H9 (cell line): ENCODE results near the gene ROBO2. TPM values are rescaled to one million over a fixed set of nuclear protein-coding genes. Genes with fewer than 3 reads are reported as not detected.

Source experiments
- DNase-seq: peaks from one replicate; pipeline ENCODE4 v3.0.0-alpha.2; 2017
- H2AFZ ChIP-seq: one replicate; pipeline ENCODE4 v1.6.1; 2013; ENCODE audit warnings: mild to moderate bottlenecking, low read length, control low read depth, moderate library complexity
- H2AK5ac ChIP-seq: 2 replicates; pipeline ENCODE4 v1.6.1; 2013; ENCODE audit warnings: low read length, control low read depth, mixed read lengths; ENCODE audit not compliant: insufficient read length
- H2BK120ac ChIP-seq: one replicate; pipeline ENCODE4 v1.6.1; 2013; ENCODE audit warnings: low read depth, mild to moderate bottlenecking, low read length, control low read depth, inconsistent platforms; ENCODE audit not compliant: poor library complexity, severe bottlenecking
- H2BK12ac ChIP-seq: 2 replicates; pipeline ENCODE4 v1.6.1; 2013; ENCODE audit warnings: low read length, control low read depth, mixed read lengths, low read depth; ENCODE audit not compliant: insufficient read length
- H2BK15ac ChIP-seq: 2 replicates; pipeline ENCODE4 v1.6.1; 2013; ENCODE audit warnings: low read depth, low read length, control low read depth
- H2BK20ac ChIP-seq: one replicate; pipeline ENCODE4 v1.6.1; 2013; ENCODE audit warnings: low read depth, mild to moderate bottlenecking, low read length, control low read depth, inconsistent platforms; ENCODE audit not compliant: poor library complexity, severe bottlenecking
- H2BK5ac ChIP-seq: 2 replicates; pipeline ENCODE4 v1.6.1; 2013; ENCODE audit warnings: low read length, control low read depth, mixed read lengths; ENCODE audit not compliant: insufficient read length
- H3K14ac ChIP-seq: 2 replicates; pipeline ENCODE4 v1.6.1; 2013; ENCODE audit warnings: low read length, control low read depth; ENCODE audit not compliant: insufficient read depth
- H3K18ac ChIP-seq: 2 replicates; pipeline ENCODE4 v1.6.1; 2013; ENCODE audit warnings: low read depth, mild to moderate bottlenecking, mixed read lengths, low read length, control low read depth; ENCODE audit not compliant: insufficient read length
- H3K23ac ChIP-seq: 2 replicates; pipeline ENCODE4 v1.6.1; 2013; ENCODE audit warnings: low read length, control low read depth, mixed read lengths, low read depth; ENCODE audit not compliant: insufficient read length
- H3K23me2 ChIP-seq: 2 replicates; pipeline ENCODE4 v1.6.1; 2013; ENCODE audit warnings: low read depth, mild to moderate bottlenecking, mixed read lengths, low read length, control low read depth; ENCODE audit not compliant: insufficient read length, poor library complexity, severe bottlenecking
- H3K27ac ChIP-seq: 2 replicates; pipeline ENCODE4 v1.5.1; 2013; ENCODE audit warnings: low read length, control low read depth, mixed read lengths, low read depth; ENCODE audit not compliant: insufficient read length
- H3K27me3 ChIP-seq: 2 replicates; pipeline ENCODE4 v1.6.1; 2013; ENCODE audit warnings: low read length, control low read depth, inconsistent platforms; ENCODE audit not compliant: insufficient read depth
- H3K4ac ChIP-seq: 2 replicates; pipeline ENCODE4 v1.6.1; 2013; ENCODE audit warnings: low read depth, mild to moderate bottlenecking, control low read depth, inconsistent platforms, low read length, moderate library complexity
- H3K4me1 ChIP-seq: 2 replicates; pipeline ENCODE4 v1.6.1; 2013; ENCODE audit warnings: low read length, control low read depth, inconsistent platforms; ENCODE audit not compliant: insufficient read depth
- H3K4me2 ChIP-seq: 2 replicates; pipeline ENCODE4 v1.6.1; 2013; ENCODE audit warnings: low read length, control low read depth, mixed read lengths; ENCODE audit not compliant: insufficient read length, insufficient read depth
- H3K56ac ChIP-seq: 2 replicates; pipeline ENCODE4 v1.6.1; 2013; ENCODE audit warnings: low read depth, mild to moderate bottlenecking, mixed read lengths, low read length, control low read depth; ENCODE audit not compliant: insufficient read length
- H3K79me1 ChIP-seq: 2 replicates; pipeline ENCODE4 v1.6.1; 2013; ENCODE audit warnings: low read depth, mild to moderate bottlenecking, moderate library complexity, low read length, control low read depth, inconsistent platforms; ENCODE audit not compliant: insufficient read depth, poor library complexity, severe bottlenecking
- H3K79me2 ChIP-seq: 2 replicates; pipeline ENCODE4 v1.6.1; 2013; ENCODE audit warnings: low read length, control low read depth, inconsistent platforms; ENCODE audit not compliant: insufficient read depth
- H3K9ac ChIP-seq: 2 replicates; pipeline ENCODE4 v1.6.1; 2013; ENCODE audit warnings: low read length, control low read depth, mixed read lengths; ENCODE audit not compliant: insufficient read length; ENCODE audit errors: extremely low read depth
- H3K9me3 ChIP-seq: one replicate; pipeline ENCODE4 v1.6.1; 2013; ENCODE audit warnings: low read depth, low read length, inconsistent platforms; ENCODE audit not compliant: control insufficient read depth
- H3T11ph ChIP-seq: one replicate; pipeline ENCODE4 v1.6.1; 2013; ENCODE audit warnings: mild to moderate bottlenecking, low read length, control low read depth, inconsistent platforms
- H4K20me1 ChIP-seq: one replicate; pipeline ENCODE4 v1.6.1; 2013; ENCODE audit not compliant: control insufficient read depth, insufficient read length, insufficient read depth
- H4K5ac ChIP-seq: 2 replicates; pipeline ENCODE4 v1.6.1; 2013; ENCODE audit warnings: low read depth, mild to moderate bottlenecking, mixed read lengths, low read length, control low read depth; ENCODE audit not compliant: insufficient read length
- H4K8ac ChIP-seq: replicated peaks from 2 replicates; pipeline ENCODE4 v1.6.1; 2013; ENCODE audit warnings: low read length, control low read depth, mixed read lengths, low read depth; ENCODE audit not compliant: insufficient read length
- H4K91ac ChIP-seq: 2 replicates; pipeline ENCODE4 v1.6.1; 2013; ENCODE audit warnings: low read depth, mild to moderate bottlenecking, moderate library complexity, mixed read lengths, low read length, control low read depth; ENCODE audit not compliant: insufficient read length
- H3K27ac Mint-ChIP-seq, 3 experiments: 2 replicates in 2 of 3; 3 replicates in 1 of 3; pipeline ENCODE4 v1.8.0; 2020 to 2021; ENCODE audit warnings: mixed read lengths in 3 of 3, mild to moderate bottlenecking in 1 of 3, moderate library complexity in 1 of 3
- H3K27me3 Mint-ChIP-seq: 2 replicates; pipeline ENCODE4 v1.8.0; 2021; ENCODE audit warnings: low read depth, mild to moderate bottlenecking, moderate library complexity, mixed read lengths
- H3K36me3 Mint-ChIP-seq, 3 experiments: 2 replicates in 2 of 3; 3 replicates in 1 of 3; pipeline ENCODE4 v1.8.0; 2020 to 2021; ENCODE audit warnings: low read depth in 3 of 3, mixed read lengths in 3 of 3; ENCODE audit not compliant: insufficient read depth in 1 of 3
- H3K4me1 Mint-ChIP-seq, 2 experiments: 2 replicates each; pipeline ENCODE4 v1.8.0; 2020; ENCODE audit warnings: mixed read lengths in 2 of 2
- H3K4me3 Mint-ChIP-seq, 2 experiments: 2 replicates in 1 of 2; 3 replicates in 1 of 2; pipeline ENCODE4 v1.8.0; 2020 to 2021; ENCODE audit warnings: mild to moderate bottlenecking in 2 of 2, mixed read lengths in 2 of 2, moderate library complexity in 1 of 2
- H3K9me3 Mint-ChIP-seq, 2 experiments: 2 replicates in 1 of 2; 3 replicates in 1 of 2; pipeline ENCODE4 v1.8.0; 2020; ENCODE audit warnings: mild to moderate bottlenecking in 2 of 2, mixed read lengths in 2 of 2, moderate library complexity in 1 of 2
- CTCF ChIP-seq: fragments of 200-600 bp; sonication (generic); conservative IDR thresholded peaks from 3 replicates; pipeline ENCODE4 v1.8.0; 2021; ENCODE audit warnings: antibody characterized with exemption, mild to moderate bottlenecking
- WGBS: extraction: QIAGEN DNeasy Blood & Tissue Kit; methylation state at CpG from one replicate; pipeline ENCODE4 v1.1.7; 2013; ENCODE audit warnings: missing lambda C conversion rate, low lambda C conversion rate, mixed read lengths; ENCODE audit not compliant: insufficient read length; ENCODE audit errors: extremely low coverage; 5-methylcytosine and 5-hydroxymethylcytosine counted together
- total RNA-seq: library from RNA; stranded (reverse); gene quantifications from 2 replicates; pipeline ENCODE4 v1.2.1, GENCODE V29; 2021

Gene ROBO2
- total RNA-seq, 1 experiment from 2014 or later = 2.3 TPM

DNA sequence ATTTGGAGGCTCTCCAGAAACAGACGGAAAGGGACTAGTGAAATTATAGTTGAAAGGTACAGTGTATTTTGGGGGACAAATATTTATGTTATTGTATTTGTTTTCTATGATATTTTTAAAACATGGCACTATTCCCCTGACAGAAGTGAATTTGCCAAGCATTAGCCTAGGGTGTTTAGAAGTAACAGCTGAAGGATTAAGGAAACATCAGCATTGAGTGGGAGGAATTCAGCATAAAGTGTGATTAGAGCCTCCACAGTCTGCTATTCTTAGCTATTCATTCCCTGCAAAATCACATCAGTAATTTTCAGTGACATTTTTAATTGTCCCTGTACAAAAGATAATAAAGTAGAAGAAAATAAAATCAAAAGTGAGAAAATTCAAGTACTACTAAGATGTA is 231.4 kb downstream of the ROBO2 start:
- Histone ChIP-seq H2BK120ac (no peak overlapping the region), H2BK20ac (no peak overlapping the region), H2AK5ac (no peak overlapping the region), H3K9me3 (no peaks in the 10 kb centered on the region), H4K5ac (no peak overlapping the region), H3K18ac (no peak overlapping the region), H4K8ac (no peak overlapping the region), H3K9ac (no peak overlapping the region), H3K23me2 (no peaks in the 10 kb centered on the region), H3K4me1 (no peaks in the 10 kb centered on the region; the same call in 1 of the 2 replicates), H4K20me1 (no peaks in the 10 kb centered on the region), H3T11ph (no peak overlapping the region), H3K4ac (no peak overlapping the region), H2BK12ac (no peak overlapping the region), H2BK5ac (no peak overlapping the region), H2BK15ac (no peak overlapping the region), H4K91ac (no peak overlapping the region), H3K27me3 (no peaks in the 10 kb centered on the region), H3K56ac (no peak overlapping the region), H3K79me2 (no peaks in the 10 kb centered on the region), H3K23ac (no peak overlapping the region), H3K4me2 (no peak overlapping the region), H3K14ac (no peak overlapping the region), H2AFZ (no peak overlapping the region), H3K27ac (no peak overlapping the region), H3K79me1 (no peaks in the 10 kb centered on the region)
- Mint-ChIP-seq H3K4me3 (no peak overlapping the region), H3K9me3 (no peaks in the 10 kb centered on the region), H3K36me3 (no peaks in the 10 kb centered on the region), H3K4me1 (peaks cover 11% of the 10 kb centered on the region in 2 experiments), H3K27ac (no peak overlapping the region), H3K27me3 (no peaks in the 10 kb centered on the region)
- DNase-seq = no peak
- no CpG with 5 or more reads among the region's 1 CpG for WGBS
- TF ChIP-seq CTCF = no peak
